GM12891 (cell line): ENCODE data around the gene RASL12.

Experiments
- POLR2A ChIP-seq: IDR thresholded peaks from 2 replicates; pipeline ENCODE4 v1.6.1; 2011; ENCODE audit warnings: low read depth, low read length, control low read depth
- POLR2AphosphoS5 ChIP-seq: IDR thresholded peaks from 2 replicates; pipeline ENCODE4 v1.6.1; 2011; ENCODE audit warnings: low read depth, low read length, control low read depth

- TF ChIP-seq POLR2A (no peak), POLR2AphosphoS5 (no peak)
These were observed 4.2 kb upstream of the RASL12 start for GRCh38 chr15:65072027-65072426.
